Ishikawa (cell line): ENCODE results near the gene FRS2.

Experiments used
- CEBPB ChIP-seq: IDR thresholded peaks from 2 replicates; pipeline ENCODE4 v1.6.1; 2012
- CREB1 ChIP-seq: IDR thresholded peaks from 2 replicates; pipeline ENCODE4 v1.6.1; 2012; ENCODE audit warnings: low read depth
- EP300 ChIP-seq: IDR thresholded peaks from 2 replicates; pipeline ENCODE4 v1.6.1; 2012; ENCODE audit warnings: borderline replicate concordance
- FOXM1 ChIP-seq: IDR thresholded peaks from 2 replicates; pipeline ENCODE4 v1.6.1; 2012; ENCODE audit warnings: low read depth, borderline replicate concordance
- NFIC ChIP-seq: IDR thresholded peaks from 2 replicates; pipeline ENCODE4 v1.6.1; 2012
- RAD21 ChIP-seq: IDR thresholded peaks from 2 replicates; pipeline ENCODE4 v1.6.1; 2012; ENCODE audit warnings: low read depth
- REST ChIP-seq: IDR thresholded peaks from 2 replicates; pipeline ENCODE4 v1.6.1; 2012; ENCODE audit warnings: low read depth, mild to moderate bottlenecking
- TAF1 ChIP-seq: IDR thresholded peaks from 2 replicates; pipeline ENCODE4 v1.6.1; 2012; ENCODE audit warnings: low read depth, mild to moderate bottlenecking
- TEAD4 ChIP-seq: IDR thresholded peaks from 2 replicates; pipeline ENCODE4 v1.6.1; 2012
- YY1 ChIP-seq: IDR thresholded peaks from 2 replicates; pipeline ENCODE4 v1.6.1; 2012; ENCODE audit warnings: low read depth
- TF ChIP-seq, protein P1 (sequence below): IDR thresholded peaks from 2 replicates; pipeline ENCODE4 v1.6.1; 2012

GRCh38 chr12:69579029-69579428 is 108.8 kb downstream of the FRS2 start:
- no peak for TF ChIP-seq REST
- TF ChIP-seq FOXM1, result no peak
- no peak for TF ChIP-seq TEAD4
- no peak for TF ChIP-seq NFIC
- no peak for TF ChIP-seq YY1
- TF ChIP-seq RAD21, result no peak
- TF ChIP-seq, protein P1, sequence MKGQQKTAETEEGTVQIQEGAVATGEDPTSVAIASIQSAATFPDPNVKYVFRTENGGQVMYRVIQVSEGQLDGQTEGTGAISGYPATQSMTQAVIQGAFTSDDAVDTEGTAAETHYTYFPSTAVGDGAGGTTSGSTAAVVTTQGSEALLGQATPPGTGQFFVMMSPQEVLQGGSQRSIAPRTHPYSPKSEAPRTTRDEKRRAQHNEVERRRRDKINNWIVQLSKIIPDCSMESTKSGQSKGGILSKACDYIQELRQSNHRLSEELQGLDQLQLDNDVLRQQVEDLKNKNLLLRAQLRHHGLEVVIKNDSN, result no peak
- TF ChIP-seq CEBPB, result no peak
- no peak for TF ChIP-seq EP300
- no peak for TF ChIP-seq CREB1
- TF ChIP-seq TAF1, result no peak
